ENCODE results near the gene CDK6.

The CDK6 gene

GRCh38 chr7:92830532-92831110 lies 5.8 kb downstream of the CDK6 start:
- Histone ChIP-seq H3K9me2 (ENCODE audit: low read depth, low read length) (no peaks in the 10 kb centered on the region), H3K4me3 (ENCODE audit: low read depth, low read length, poor library complexity, severe bottlenecking) (peak overlapping the region; percentile 80), H3K9me3 (ENCODE audit: low read length) (no peaks in the 10 kb centered on the region), H3K27ac (ENCODE audit: low read depth, low read length, poor library complexity, severe bottlenecking) (no peak overlapping the region), H3K4me2 (ENCODE audit: low read length) (peak overlapping the region; percentile 86), H3K79me2 (ENCODE audit: insufficient read depth, low read length) (peaks cover 70% of the 10 kb centered on the region), H3K36me3 (ENCODE audit: insufficient read depth, low read length) (peaks cover 62% of the 10 kb centered on the region), H2AFZ (ENCODE audit: low read length) (no peak overlapping the region), H3K9ac (ENCODE audit: low read length) (no peak overlapping the region), H3K27me3 (ENCODE audit: insufficient read depth, low read length) (no peaks in the 10 kb centered on the region), H4K20me1 (ENCODE audit: insufficient read depth, low read length) (no peaks in the 10 kb centered on the region), H3F3A (ENCODE audit: insufficient read depth, low read length) (no peaks in the 10 kb centered on the region), H3K4me1 (ENCODE audit: insufficient read depth, low read length, severe bottlenecking) (peaks cover 36% of the 10 kb centered on the region)
- no peak for TF ChIP-seq EZH2 (IDR thresholded peaks at IDR 0.05; ENCODE audit: borderline replicate concordance, low read length)
- TF ChIP-seq, protein P1, sequence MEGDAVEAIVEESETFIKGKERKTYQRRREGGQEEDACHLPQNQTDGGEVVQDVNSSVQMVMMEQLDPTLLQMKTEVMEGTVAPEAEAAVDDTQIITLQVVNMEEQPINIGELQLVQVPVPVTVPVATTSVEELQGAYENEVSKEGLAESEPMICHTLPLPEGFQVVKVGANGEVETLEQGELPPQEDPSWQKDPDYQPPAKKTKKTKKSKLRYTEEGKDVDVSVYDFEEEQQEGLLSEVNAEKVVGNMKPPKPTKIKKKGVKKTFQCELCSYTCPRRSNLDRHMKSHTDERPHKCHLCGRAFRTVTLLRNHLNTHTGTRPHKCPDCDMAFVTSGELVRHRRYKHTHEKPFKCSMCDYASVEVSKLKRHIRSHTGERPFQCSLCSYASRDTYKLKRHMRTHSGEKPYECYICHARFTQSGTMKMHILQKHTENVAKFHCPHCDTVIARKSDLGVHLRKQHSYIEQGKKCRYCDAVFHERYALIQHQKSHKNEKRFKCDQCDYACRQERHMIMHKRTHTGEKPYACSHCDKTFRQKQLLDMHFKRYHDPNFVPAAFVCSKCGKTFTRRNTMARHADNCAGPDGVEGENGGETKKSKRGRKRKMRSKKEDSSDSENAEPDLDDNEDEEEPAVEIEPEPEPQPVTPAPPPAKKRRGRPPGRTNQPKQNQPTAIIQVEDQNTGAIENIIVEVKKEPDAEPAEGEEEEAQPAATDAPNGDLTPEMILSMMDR (IDR thresholded peaks at IDR 0.05; ENCODE audit: low read length) = no peak

- Histone ChIP-seq H3K4me3 (ENCODE audit: low read depth, low read length, poor library complexity, severe bottlenecking) (no peak overlapping the region), H3K4me1 (ENCODE audit: insufficient read depth, low read length, severe bottlenecking) (peaks cover 36% of the 10 kb centered on the region), H3F3A (ENCODE audit: insufficient read depth, low read length) (no peaks in the 10 kb centered on the region), H3K9me2 (ENCODE audit: low read depth, low read length) (no peaks in the 10 kb centered on the region), H3K9ac (ENCODE audit: low read length) (no peak overlapping the region), H3K9me3 (ENCODE audit: low read length) (no peaks in the 10 kb centered on the region), H3K27ac (ENCODE audit: low read depth, low read length, poor library complexity, severe bottlenecking) (no peak overlapping the region), H3K79me2 (ENCODE audit: insufficient read depth, low read length) (peaks cover 76% of the 10 kb centered on the region), H3K36me3 (ENCODE audit: insufficient read depth, low read length) (peaks cover 68% of the 10 kb centered on the region), H2AFZ (ENCODE audit: low read length) (no peak overlapping the region), H4K20me1 (ENCODE audit: insufficient read depth, low read length) (no peaks in the 10 kb centered on the region), H3K4me2 (ENCODE audit: low read length) (peak overlapping the region; percentile 86; the same call in 1 of the 2 replicates), H3K27me3 (ENCODE audit: insufficient read depth, low read length) (no peaks in the 10 kb centered on the region)
- TF ChIP-seq EZH2 (IDR thresholded peaks at IDR 0.05; ENCODE audit: borderline replicate concordance, low read length) = no peak
- TF ChIP-seq, protein P1 (IDR thresholded peaks at IDR 0.05; ENCODE audit: low read length) = no peak
Observed at GRCh38 chr7:92830027-92830426, 6.3 kb downstream of the CDK6 start.

DNA sequence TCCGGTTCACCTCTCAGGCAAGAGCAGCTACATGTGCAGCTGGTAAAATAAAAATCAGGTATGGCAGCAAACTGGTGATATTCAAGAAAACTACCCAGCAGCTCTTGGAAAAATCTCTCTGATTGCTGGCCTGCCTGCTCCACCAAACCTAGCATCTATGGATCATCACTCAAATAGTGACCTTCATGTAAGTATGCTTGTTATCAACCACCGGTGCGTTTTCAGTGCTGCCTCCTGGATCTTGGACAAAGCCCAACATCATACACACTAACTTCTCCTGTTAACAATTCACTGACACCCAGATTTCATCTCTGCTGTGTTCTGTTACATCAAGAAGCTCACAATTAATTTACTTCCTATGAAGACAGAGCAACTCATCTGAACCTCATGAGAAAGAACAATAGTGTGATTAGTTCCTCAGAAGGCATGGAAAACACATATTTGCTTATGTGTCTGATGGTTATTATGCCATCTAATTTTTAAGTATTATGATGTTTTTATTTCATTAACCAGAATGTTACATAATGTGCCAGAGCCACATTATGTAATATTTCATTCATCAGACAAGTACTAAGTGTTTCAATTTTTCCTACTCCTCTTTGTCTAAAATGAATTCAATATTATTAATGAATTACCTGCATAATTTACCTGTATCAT lies 8.8 kb downstream of the CDK6 start:
- Histone ChIP-seq H3K9me3 (ENCODE audit: low read length) (no peaks in the 10 kb centered on the region), H3K4me3 (ENCODE audit: low read depth, low read length, poor library complexity, severe bottlenecking) (no peak overlapping the region), H4K20me1 (ENCODE audit: insufficient read depth, low read length) (no peaks in the 10 kb centered on the region), H3K9me2 (ENCODE audit: low read depth, low read length) (no peaks in the 10 kb centered on the region), H3F3A (ENCODE audit: insufficient read depth, low read length) (no peaks in the 10 kb centered on the region), H3K27me3 (ENCODE audit: insufficient read depth, low read length) (no peaks in the 10 kb centered on the region), H2AFZ (ENCODE audit: low read length) (no peak overlapping the region), H3K4me1 (ENCODE audit: insufficient read depth, low read length, severe bottlenecking) (peaks cover 43% of the 10 kb centered on the region), H3K27ac (ENCODE audit: low read depth, low read length, poor library complexity, severe bottlenecking) (no peak overlapping the region), H3K9ac (ENCODE audit: low read length) (no peak overlapping the region), H3K36me3 (ENCODE audit: insufficient read depth, low read length) (peaks cover 80% of the 10 kb centered on the region), H3K4me2 (ENCODE audit: low read length) (no peak overlapping the region), H3K79me2 (ENCODE audit: insufficient read depth, low read length) (peaks cover 100% of the 10 kb centered on the region)
- TF ChIP-seq, protein P1 (IDR thresholded peaks at IDR 0.05; ENCODE audit: low read length) = no peak
- no peak for TF ChIP-seq EZH2 (IDR thresholded peaks at IDR 0.05; ENCODE audit: borderline replicate concordance, low read length)

Measured in OCI-LY1 (cell line).